GM21529 (cell line): Measurements from ENCODE around the gene LRRC45.
"Not testable (repeated sequence)": the region's sequence is repeated elsewhere in the genome, so short reads cannot be mapped to it uniquely, and the experiment has no call there.

ENCODE experiments used
- ATAC-seq: cut with Tn5 transposase; IDR thresholded peaks from one replicate; pipeline ENCODE4 v1.9.1; 2021; ENCODE audit not compliant: unreplicated experiment

LRRC45 gene

GRCh38 chr17:82022981-82023446 is at the start of gene LRRC45:
TSS of gene LRRC45 (plus strand) at chr17:82023305. CDS start at chr17:82023644, 339 bp downstream.
- ATAC-seq: peak; percentile 84

GRCh38 chr17:81973432-81973831 is 49.7 kb upstream of the LRRC45 start:
- ATAC-seq: no peak

DNA sequence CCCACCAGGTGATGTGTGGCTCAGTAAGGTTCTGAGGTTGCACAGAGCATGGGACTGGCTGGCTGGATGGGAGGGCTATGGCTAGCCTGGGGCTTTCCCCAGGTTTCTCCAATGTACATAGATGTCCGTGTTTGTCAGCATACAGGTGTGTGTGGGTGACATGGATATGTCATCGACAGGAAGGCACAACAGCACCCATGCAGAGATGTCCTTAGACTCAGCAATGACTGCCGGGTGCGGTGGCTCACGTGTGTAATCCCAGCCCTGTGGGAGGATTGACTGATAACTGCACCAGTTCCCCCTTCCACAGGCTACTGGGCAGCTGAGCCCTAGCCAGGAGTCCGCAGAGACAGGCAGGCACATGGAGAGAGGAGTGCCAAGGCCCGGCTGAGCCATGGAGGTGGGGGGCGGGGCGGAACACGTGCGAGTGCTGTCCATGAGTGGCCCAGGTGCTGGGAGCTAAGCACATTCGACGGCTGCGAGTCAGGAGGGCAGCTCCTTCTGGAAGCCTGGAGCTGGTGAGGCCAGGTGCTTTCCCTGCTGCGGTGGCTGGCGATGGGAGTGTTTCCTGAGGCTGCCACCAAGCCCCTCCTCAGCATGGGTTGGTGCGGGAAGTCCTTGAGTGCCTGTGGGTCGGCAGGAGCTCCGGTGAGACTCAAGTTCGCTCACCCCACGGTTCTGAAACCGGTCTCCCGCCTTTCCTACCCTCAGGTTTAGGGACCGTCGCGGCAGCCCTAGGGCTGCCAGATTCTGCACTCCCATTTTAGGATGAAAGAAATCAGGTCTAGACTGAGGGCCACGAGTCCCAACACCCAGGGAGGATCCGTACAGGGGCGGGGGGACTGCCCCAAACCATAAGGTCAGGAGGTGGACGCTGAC is 46.5 kb upstream of the LRRC45 start:
- peak; percentile 20 for ATAC-seq

- peak; percentile 80 for ATAC-seq
These were observed 45.8 kb upstream of the LRRC45 start, which contains the start of gene ASPSCR1 for GRCh38 chr17:81977211-81977808. TSS of gene ASPSCR1 (plus strand) at chr17:81977629. CDS start at chr17:81977647, 18 bp downstream.

DNA sequence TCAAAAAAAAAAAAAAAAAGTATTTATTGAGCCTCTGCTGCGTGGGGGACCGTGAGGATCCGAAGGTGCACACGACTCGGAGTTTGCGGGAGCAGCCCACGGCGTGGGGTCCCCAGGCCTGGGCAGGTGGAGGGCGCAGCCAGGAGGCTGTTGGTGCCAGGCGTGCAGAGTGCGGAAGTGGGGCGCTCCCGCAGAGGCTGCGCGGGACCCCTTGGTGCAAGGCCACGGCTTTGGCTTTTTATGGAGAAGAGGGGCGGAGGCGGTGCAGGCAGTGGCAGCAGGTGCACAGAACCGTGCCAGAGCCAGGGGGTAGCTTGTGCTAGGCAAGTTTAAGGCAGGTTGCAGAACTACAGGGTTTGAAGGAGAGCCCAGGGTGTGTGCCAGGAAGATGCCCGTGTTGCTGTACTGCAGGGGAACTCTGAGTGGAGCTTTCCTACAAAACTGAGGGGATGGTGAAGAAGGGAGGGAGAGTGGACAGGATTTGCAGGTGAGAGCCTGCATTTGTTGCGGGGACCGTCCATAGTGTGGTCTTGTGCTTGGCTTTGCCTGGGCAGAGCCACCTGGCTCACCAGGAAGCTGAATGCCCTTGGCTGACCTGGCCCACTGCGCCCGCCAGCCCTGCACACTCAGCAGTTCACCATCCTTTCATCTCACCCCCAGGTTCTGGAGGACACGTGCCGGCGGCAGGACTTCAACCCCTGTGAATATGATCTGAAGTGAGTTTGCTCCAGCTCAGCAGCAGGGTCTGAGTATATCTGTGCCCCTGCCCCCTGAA is 44.4 kb upstream of the LRRC45 start:
- no peak for ATAC-seq

DNA sequence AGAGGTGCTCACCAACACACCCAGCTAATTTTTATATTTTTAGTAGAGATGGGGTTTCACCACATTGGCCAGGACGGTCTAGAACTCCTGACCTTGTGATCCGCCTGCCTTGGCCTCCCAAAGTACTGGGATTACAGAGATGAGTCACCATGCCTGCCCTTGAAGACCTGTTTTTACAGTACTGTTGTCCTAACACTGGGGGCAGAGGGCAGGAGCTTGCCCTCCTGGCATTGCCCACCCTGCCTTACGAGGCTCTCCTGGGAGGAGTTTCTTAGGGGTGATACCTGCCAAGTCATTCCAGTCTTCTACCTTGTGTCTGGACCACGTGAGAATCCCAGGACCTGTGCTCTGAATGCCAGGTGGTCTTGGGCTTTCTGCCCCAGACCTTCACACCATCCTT is 43.0 kb upstream of the LRRC45 start:
- ATAC-seq: no peak

DNA sequence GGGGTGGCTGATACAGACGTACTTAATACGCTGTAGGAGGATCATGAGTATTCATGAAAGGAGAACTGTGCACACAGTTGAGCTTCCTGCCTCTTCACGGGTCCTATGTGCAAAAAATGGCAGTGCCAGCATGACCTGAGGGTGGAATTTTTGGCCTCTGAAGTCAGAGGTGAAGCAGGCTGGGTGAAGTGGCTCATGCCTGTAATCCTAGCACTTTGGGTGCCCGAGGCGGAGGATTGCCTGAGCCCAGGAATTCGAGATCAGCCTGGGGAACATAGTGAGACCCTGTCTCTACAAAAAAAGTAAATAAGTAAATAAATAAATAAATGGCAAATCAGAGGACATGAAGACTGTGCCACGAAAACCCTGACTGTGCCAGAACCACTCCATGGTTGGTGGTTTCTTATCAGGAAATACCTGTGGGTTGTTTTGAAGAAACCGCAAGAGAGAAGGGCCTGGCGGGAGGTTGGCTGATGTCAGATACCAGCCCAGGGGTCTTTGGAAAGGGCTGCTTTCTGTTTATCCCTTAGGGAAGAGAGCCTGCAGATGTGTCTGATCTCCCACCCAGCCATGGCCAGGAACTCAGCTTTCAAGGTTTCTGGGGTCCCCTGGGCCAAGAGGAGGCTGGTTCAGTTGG is 42.3 kb upstream of the LRRC45 start:
- no peak for ATAC-seq

- not testable (repeated sequence) for ATAC-seq
These were observed 41.6 kb upstream of the LRRC45 start for GRCh38 chr17:81981511-81981910.

- ATAC-seq: no peak
These were observed 40.0 kb upstream of the LRRC45 start for GRCh38 chr17:81983011-81983638.

DNA sequence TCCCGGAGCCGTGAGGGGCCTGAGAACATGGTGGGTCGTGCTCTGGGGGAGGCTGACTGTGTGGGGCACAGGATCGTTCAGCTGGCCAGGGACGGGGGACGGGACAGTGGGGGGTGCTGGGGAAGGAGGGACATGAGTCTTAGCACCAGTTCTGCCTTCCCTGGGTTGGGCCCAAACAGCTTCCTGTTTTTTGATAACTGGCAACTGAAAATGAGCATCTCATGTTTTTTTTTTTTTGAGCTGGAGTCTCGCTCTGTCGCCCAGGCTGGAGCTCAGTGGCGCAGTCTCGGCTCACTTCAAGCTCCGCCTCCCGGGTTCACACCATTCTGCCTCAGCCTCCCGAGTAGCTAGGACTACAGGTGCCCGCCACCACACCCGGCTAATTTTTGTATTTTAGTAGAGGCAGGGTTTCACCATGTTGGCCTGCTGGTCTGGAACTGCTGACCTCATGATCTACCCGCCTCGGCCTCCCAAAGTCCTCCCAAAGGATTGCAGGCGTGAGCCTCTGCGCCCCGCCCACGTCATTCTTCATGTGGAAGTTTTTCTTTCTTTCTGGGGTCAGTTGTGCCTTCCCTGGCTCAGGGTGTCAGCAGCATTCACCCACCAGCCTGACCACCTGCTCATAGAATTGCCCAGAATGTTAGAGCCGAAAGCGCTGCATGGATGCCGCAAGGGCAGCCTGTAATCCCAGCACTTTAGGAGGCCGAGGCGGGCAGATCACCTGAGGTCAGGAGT is 39.3 kb upstream of the LRRC45 start:
- ATAC-seq: no peak

DNA sequence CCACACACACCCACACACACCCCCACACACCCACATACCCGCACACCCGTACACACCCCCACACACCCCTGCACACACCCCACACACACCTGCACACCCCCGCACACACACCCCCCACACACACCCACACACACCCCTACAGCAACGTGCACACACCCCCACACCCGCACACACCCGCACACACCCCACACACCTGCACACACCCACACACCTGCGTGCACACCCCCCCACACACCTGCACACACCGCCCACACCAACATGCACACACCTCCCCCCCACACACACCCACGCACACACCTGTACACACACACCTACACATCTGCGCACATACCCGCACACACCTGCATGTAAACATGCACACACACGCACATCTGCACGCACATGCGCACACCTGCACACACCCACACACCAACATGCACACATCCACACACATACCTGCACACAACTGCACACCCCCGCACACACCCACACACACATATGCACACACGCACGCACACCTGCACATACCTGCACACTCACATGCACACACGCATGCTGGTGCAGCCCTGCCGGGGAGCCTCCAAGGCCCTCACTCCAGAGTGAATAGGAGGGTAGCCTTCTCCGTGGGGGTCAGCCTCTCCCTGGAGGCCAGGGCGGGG is 38.2 kb upstream of the LRRC45 start:
- no peak for ATAC-seq

DNA sequence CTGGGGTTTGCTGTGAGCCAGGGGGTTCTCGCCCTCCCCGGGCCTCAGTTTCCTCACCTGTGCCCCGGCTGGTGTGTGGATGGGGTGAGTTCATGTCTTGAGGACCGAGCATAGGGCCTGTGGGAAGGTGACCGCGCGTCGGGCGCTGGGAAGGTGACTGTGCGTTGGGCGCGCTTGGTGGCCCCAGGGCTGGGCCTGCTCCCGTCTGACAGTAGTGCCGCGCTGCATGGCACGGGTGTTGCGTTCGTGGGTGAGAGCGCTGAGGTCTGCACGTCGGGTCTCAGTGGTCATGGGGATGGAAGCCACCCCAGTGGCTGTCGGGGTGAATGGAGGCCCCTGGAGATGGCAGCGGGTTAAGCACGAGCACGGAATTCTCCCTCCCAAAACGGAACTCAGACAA is 36.5 kb upstream of the LRRC45 start:
- ATAC-seq: no peak

DNA sequence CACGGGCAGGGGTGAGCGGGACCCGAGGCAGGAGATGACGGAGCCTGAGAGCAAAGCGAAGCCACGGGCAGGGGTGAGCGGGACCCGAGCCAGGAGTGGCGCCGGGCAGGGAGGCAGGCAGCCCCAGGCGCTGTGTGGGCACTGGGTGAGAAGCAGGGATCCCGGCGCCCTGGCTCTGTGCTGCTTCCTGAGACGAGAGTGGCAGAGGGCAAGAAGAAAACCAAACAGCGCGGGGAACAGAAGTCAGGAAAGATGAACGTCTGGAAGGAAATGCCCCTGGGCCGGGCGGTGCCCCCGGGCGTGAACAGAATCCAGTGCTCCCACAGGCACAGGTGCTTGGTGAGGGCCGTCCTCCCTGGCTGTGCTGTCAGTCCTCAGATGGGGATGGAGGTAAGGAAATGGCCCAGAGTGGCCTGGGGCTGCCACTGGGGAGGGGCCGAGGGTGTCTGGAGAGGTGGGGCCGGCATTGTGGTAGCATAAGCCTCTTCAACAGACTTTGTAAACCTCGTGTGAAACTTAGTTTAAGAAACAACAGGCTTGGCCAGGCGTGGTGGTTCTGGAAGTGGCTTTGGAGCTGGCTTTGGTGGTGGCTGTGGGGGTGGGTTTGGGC is 35.8 kb upstream of the LRRC45 start:
- no peak for ATAC-seq

DNA sequence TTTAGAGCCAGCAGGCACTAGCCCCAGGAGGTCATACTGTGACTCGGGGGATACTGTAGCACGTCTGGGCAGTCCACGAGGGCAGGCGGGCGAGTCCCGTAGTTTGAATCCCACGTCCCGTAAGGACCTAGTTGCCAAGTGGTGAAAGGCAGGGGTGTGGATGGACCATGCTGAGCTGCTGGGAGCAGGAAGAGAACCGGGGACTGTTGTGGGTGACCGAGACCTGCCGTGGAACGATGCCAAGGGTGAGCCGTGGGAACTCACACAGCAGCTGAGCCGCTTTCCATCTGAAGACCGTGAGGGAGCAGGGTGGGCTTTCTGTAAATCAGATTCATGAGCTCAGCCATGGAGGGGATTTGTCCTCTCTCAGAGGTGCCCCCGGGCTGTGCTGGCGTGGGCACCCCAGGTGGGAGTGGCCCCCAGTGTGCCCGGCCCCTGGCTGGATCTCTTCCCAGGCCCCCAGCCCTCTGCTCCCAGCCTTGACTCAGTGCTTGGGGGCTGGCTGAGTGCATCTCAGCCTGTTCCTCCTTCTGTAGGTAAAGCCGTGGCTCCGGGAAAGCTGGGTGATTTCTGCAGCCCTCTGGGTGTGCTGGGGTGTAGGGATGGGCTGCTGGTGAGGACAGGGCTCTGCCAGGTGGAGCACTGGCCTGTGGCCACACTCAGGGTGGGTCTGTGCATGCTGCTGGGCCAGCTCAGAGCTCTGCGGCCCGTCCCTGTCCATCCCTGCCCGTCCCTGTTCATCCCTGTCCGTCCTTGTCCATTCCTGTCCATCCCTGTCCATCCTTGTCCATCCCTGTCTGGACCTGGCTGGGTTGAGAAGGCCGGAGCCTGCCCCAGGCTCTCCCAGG is 32.0 kb upstream of the LRRC45 start:
- no peak for ATAC-seq

- ATAC-seq: no peak
These were observed 31.3 kb upstream of the LRRC45 start for GRCh38 chr17:81991684-81992305.

DNA sequence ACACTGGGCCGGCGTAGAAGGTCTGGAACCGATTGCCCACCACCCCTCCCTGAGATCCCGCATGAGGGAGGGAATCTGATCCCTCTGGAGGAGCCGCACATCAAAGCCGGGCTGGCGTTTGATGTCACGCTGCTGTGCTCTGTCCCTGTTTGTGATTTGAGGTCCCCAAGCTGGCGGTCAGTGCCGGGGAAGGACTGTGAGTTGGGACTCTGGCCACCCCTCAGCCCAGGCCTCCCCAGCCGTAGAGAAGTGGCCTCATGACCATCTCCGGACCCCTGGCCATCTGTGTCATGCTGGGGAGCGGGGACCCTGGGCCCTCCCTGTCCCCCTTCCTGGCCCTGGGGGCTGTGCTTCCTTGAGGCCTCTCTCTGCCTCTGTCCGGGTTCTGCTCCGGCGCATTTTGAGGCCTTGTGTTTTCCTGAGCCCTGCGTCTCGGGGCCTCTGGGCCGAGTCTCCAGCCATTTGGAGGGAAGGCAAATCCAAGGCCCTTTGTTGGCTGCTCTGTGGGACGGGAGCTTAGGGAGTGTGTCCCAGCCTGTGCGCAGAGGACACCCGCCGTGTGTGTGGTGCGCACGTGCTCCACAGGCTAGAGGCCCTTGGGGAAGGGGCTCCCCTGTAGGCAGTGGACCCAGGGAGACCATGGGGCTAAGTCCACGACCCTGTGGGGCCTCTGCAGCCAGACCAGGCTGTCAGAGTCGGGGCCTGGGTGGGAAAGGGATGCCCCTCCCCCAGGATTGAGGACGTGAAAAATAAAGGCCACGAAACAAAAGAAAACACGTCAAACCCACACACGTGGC is 30.6 kb upstream of the LRRC45 start:
- no peak for ATAC-seq
